IPS-15b (cell line): ENCODE results near the gene TMEM26.
"Not testable (repeated sequence)": the region's sequence is repeated elsewhere in the genome, so short reads cannot be mapped to it uniquely, and the experiment has no call there.

ENCODE experiments used
- H3K27me3 ChIP-seq: one replicate; pipeline ENCODE4 v1.6.1; 2013; ENCODE audit warnings: low read length; ENCODE audit not compliant: control insufficient read depth, insufficient read depth
- H3K36me3 ChIP-seq: one replicate; pipeline ENCODE4 v1.6.1; 2013; ENCODE audit warnings: low read length; ENCODE audit not compliant: control insufficient read depth, insufficient read depth
- H3K4me1 ChIP-seq: one replicate; pipeline ENCODE4 v1.6.1; 2013; ENCODE audit warnings: mild to moderate bottlenecking, low read length; ENCODE audit not compliant: control insufficient read depth, insufficient read depth
- H3K4me3 ChIP-seq: one replicate; pipeline ENCODE4 v1.5.1; 2013; ENCODE audit warnings: low read depth, low read length
- H3K9ac ChIP-seq: one replicate; pipeline ENCODE4 v1.6.1; 2013; ENCODE audit warnings: low read depth, mild to moderate bottlenecking, low read length
- H3K9me3 ChIP-seq: one replicate; pipeline ENCODE4 v1.6.1; 2013; ENCODE audit warnings: mild to moderate bottlenecking, low read length; ENCODE audit not compliant: control insufficient read depth, insufficient read depth

TMEM26 gene

DNA sequence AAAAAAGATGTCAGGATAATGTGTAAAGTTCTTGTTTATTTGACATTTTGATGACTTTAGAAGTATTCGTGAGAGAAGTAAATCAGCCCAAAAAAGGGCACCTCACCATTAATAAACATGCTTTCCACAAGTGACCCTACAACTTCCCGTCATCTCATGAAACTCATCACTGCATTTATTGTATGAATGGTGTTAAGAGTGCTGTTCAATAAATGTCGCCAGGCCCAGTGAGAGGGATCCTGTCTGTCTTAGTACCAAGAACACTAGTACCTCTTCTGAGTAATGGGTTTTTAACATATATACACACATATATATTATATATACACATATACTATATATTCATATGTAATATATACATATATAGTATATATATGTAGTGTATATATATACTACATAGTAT lies 61.9 kb downstream of the TMEM26 start:
- H3K9me3 ChIP-seq = no peaks in the 10 kb centered on the region
- no peak overlapping the region for H3K9ac ChIP-seq
- no peaks in the 10 kb centered on the region for H3K27me3 ChIP-seq
- H3K4me3 ChIP-seq = no peak overlapping the region
- no peaks in the 10 kb centered on the region for H3K4me1 ChIP-seq
- no peaks in the 10 kb centered on the region for H3K36me3 ChIP-seq

DNA sequence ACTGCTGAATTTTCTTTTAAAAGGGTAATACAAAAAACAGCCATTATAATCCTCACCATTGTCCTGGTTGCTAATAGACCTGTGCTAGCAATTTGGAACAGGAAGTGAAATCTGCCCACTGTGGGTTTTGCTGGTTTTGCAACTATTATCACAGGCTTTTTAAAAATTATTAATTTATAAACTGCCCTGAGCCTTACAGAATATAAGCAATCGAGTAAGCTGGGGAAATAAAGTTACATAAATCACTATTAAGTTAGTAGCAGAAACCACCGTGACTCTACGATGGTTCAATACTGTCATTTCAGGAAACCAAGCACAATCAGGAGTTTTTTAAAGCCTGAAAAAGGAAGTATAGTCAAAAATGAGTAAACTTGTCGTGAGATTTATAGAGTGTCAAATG lies 62.3 kb downstream of the TMEM26 start:
- H3K4me3 ChIP-seq = no peak overlapping the region
- H3K36me3 ChIP-seq = no peaks in the 10 kb centered on the region

GRCh38 chr10:61389887-61390286 lies 63.3 kb downstream of the TMEM26 start:
- no peaks in the 10 kb centered on the region for H3K9me3 ChIP-seq
- H3K4me1 ChIP-seq = no peaks in the 10 kb centered on the region
- H3K36me3 ChIP-seq = no peaks in the 10 kb centered on the region
- H3K4me3 ChIP-seq = no peak overlapping the region
- no peaks in the 10 kb centered on the region for H3K27me3 ChIP-seq
- no peak overlapping the region for H3K9ac ChIP-seq

More for the DNA sequence above, 62.3 kb downstream of the TMEM26 start:
- no peaks in the 10 kb centered on the region for H3K27me3 ChIP-seq
- H3K9me3 ChIP-seq = no peaks in the 10 kb centered on the region
- no peaks in the 10 kb centered on the region for H3K4me1 ChIP-seq
- H3K9ac ChIP-seq = no peak overlapping the region

DNA sequence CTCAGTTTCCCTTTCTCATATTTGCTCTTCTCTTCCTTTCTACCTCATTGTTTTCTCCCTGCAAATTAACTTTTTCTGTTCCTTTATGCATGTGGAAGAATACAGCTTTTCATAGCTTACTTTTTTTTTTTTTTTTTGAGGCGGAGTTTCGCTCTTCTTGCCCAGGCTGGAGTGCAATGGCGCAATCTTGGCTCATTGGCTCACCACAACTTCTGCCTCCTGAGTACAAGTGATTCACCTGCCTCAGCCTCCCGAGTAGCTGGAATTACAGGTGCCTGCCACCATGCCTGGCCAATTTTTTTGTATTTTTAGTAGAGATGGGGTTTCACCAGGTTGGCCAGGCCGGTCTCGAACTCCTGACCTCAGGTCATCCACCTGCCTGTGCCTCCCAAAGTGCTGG lies 64.2 kb downstream of the TMEM26 start:
- not testable (repeated sequence) for H3K36me3 ChIP-seq, H3K4me1 ChIP-seq, H3K4me3 ChIP-seq, H3K9me3 ChIP-seq, H3K9ac ChIP-seq, H3K27me3 ChIP-seq

GRCh38 chr10:61385231-61386001 lies 67.8 kb downstream of the TMEM26 start:
- Histone ChIP-seq H3K36me3 (no peaks in the 10 kb centered on the region), H3K4me3 (no peak overlapping the region), H3K9me3 (no peaks in the 10 kb centered on the region), H3K27me3 (no peaks in the 10 kb centered on the region), H3K9ac (no peak overlapping the region), H3K4me1 (no peaks in the 10 kb centered on the region)

- not testable (repeated sequence) for H3K4me1 ChIP-seq, H3K4me3 ChIP-seq, H3K9ac ChIP-seq, H3K9me3 ChIP-seq, H3K27me3 ChIP-seq, H3K36me3 ChIP-seq
Observed at GRCh38 chr10:61381153-61381552, 72.0 kb downstream of the TMEM26 start.

- no peaks in the 10 kb centered on the region for H3K27me3 ChIP-seq
- H3K36me3 ChIP-seq = no peaks in the 10 kb centered on the region
Observed at GRCh38 chr10:61378865-61379264, 74.3 kb downstream of the TMEM26 start.

DNA sequence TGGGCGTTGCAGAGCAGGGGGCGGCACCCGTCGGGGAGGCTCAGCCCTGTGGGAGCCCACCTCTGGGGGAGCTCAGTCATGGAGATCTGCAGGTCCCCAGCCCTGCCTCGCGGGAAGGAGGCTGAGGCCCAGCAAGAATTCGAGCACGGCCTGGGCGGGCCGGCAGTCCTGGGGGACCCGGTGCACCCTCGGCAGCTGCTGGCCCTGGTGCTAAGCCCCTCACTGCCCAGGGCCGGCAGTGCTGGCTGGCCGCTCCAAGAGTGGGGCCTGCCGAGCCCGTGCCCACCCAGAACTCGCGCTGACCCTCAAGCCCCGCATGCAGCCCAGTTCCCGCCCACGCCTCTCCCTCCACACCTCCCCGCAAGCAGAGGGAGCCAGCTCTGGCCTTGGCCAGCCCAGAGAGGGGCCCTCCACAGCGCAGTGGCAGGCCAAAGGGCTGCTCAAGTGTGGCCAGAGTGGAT lies 76.2 kb downstream of the TMEM26 start:
- no peaks in the 10 kb centered on the region for H3K9me3 ChIP-seq
- H3K4me1 ChIP-seq = no peaks in the 10 kb centered on the region
- H3K9ac ChIP-seq = no peak overlapping the region
- no peak overlapping the region for H3K4me3 ChIP-seq
- H3K27me3 ChIP-seq = no peaks in the 10 kb centered on the region
- no peaks in the 10 kb centered on the region for H3K36me3 ChIP-seq

More at GRCh38 chr10:61378865-61379264, 74.3 kb downstream of the TMEM26 start:
- Histone ChIP-seq H3K4me3 (no peak overlapping the region), H3K9ac (no peak overlapping the region), H3K4me1 (no peaks in the 10 kb centered on the region), H3K9me3 (no peaks in the 10 kb centered on the region)

DNA sequence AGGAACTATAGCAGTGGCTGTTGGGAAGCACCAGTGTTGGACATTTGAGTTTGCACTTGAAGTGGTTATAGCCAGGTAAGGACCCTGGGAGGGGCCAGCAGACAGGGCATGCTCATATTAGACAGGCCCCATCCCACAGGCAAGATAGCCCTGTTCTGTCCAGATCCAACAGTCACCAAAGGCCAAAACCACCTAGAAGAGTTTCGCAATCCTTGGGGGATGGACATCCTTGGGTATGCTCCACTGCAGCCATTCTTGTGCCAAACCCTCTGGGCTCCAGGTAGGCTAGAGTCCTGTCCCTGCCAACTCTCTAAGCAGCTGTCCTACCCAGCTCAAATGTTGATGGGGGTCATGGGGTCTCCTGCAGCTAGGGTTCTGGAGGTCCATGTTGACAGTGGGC lies 76.8 kb downstream of the TMEM26 start:
- no peaks in the 10 kb centered on the region for H3K36me3 ChIP-seq
- no peak overlapping the region for H3K9ac ChIP-seq
- H3K9me3 ChIP-seq = no peaks in the 10 kb centered on the region
- H3K4me1 ChIP-seq = no peaks in the 10 kb centered on the region
- no peak overlapping the region for H3K4me3 ChIP-seq
- no peaks in the 10 kb centered on the region for H3K27me3 ChIP-seq

GRCh38 chr10:61366365-61366764 lies 86.8 kb downstream of the TMEM26 start:
- no peaks in the 10 kb centered on the region for H3K9me3 ChIP-seq
- no peak overlapping the region for H3K9ac ChIP-seq
- no peaks in the 10 kb centered on the region for H3K4me1 ChIP-seq
- H3K4me3 ChIP-seq = no peak overlapping the region
- H3K27me3 ChIP-seq = no peaks in the 10 kb centered on the region
- H3K36me3 ChIP-seq = no peaks in the 10 kb centered on the region

- Histone ChIP-seq H3K9ac (no peak overlapping the region), H3K36me3 (no peaks in the 10 kb centered on the region), H3K4me3 (no peak overlapping the region), H3K9me3 (no peaks in the 10 kb centered on the region), H3K4me1 (no peaks in the 10 kb centered on the region), H3K27me3 (no peaks in the 10 kb centered on the region)
Observed at GRCh38 chr10:61364619-61365018, 88.6 kb downstream of the TMEM26 start.

DNA sequence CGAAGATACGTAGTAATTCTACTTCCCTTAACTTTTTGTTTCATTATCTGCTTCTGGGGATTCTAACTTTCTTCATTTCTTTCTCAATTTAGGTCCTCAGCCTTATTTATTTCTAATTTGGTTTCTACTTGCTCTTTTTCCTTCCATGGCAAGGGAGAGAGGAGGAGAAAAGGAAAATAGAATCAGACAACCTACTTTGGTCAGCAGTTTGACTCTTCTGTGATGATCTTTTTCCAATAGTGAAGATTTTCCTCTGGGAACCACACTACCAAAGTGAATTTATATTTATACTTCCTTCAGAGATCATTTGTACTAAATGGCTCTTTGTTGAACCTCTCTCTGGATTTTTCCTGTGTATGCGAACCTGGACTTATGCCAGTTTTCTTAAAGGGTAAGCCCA lies 90.2 kb downstream of the TMEM26 start:
- Histone ChIP-seq H3K4me1 (no peaks in the 10 kb centered on the region), H3K27me3 (no peaks in the 10 kb centered on the region), H3K9me3 (no peaks in the 10 kb centered on the region), H3K4me3 (no peak overlapping the region), H3K9ac (no peak overlapping the region), H3K36me3 (no peaks in the 10 kb centered on the region)
